HG03354 (cell line): ENCODE measurements around the gene GRAP2.
"Not testable (repeated sequence)": the region's sequence is repeated elsewhere in the genome, so short reads cannot be mapped to it uniquely, and the experiment has no call there.

Experiments used
- ATAC-seq: cut with Tn5 transposase; IDR thresholded peaks from one replicate; pipeline ENCODE4 v1.9.1; 2021; ENCODE audit warnings: mild to moderate bottlenecking; ENCODE audit not compliant: unreplicated experiment, poor library complexity, severe bottlenecking

GRAP2 gene

DNA sequence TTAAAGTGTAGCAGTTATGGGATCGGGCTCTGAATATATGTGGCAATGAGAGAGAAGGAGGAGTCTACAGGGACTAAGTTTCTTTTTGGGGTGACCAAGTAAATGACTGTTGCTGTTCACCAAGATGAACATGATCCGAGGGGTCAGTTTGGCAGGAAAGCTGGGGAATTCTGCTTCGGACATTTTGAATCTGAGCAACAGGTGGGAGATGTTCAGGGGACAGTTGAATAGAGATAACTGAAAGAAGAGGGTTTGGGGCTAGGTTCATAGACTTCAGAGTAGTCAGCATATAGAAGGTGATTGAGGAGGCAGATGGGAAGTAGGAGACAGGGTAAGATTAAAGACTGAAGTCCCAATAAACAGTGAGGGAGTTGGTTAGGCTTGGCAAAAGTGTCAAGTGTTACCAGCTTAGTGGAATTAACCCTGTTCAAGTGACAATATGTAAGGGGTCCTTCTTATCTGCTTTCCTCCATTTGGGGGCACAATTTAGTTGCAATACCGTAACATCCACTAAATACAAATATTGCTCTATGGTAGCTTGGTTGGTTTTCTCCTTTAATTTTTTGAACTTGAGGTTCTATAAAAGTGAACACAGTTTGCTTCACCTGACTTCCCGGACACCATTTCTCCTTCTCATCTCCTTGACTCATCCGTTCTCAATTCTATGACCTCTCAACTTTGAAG is 4.4 kb upstream of the GRAP2 start:
- ATAC-seq: no peak

DNA sequence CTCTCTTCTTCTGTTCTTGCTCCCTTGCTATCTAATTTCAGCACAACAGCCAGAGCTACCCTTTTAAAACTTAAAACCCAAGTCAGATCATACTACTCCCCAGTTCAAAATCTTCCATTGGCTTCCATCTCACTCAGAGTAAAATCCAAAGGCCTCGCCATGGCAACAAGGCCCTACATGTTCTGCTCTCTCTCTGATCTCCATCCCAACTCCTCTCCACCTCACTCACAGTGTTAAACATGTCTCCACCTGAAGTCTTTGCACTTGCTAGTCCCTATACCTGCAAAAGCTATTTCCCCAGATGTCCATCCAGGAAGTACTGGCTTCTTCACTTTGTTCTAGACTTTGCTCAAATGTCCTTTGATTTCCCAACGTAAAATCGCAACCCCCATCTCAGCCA is 3.0 kb upstream of the GRAP2 start:
- ATAC-seq: no peak

GRCh38 chr22:39898997-39899396 is 1.9 kb upstream of the GRAP2 start:
- peak; percentile 66 for ATAC-seq

DNA sequence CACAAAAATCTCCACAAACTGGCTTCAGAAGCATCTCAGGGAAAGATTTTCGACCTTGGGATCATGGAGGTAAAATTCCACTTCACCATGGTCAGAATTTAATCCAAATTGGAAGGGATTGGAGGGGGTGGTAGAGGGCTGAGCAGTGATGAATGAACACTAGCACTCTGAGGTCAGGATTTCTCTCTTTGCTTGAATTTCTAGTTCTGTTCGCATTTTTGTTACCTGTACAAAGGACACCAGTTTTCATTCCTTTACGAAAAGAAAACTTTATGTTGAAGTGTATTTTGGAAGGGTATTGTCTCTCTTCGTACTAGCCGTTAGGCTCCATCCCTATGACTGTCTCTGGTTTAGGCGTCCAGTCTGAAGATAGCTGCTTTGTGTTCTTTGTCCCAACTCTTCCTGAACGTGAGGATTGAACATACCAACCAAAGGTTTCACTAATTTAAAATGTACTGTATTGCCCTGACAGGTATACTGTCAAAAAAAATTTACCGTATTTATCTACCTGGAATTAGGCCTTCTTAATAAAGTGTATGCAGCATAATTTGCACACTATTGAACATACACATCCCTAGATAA is 772 bp downstream of the GRAP2 start:
- ATAC-seq: no peak

GRCh38 chr22:39904024-39904423 is 3.1 kb downstream of the GRAP2 start:
- not testable (repeated sequence) for ATAC-seq

- no peak for ATAC-seq
Measured at GRCh38 chr22:39904862-39905261, 4.0 kb downstream of the GRAP2 start.

DNA sequence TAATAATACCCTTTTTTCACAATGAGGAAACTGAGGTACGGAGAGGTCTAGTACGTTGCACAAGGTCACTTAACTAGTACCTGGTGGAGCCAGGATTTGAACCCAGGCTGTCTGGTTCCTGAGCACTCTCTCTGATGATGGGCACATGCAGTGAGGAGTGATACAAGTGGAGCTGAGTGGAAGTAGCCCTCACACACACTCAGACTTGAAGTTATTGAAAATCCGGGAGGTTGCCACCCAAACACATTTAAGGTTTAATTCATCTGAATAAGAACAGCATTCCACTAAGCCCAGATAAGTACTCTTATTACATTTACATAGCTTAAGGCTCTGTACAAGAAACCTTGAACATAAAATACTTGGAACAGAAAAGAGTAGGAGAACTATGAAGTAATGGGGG is 4.8 kb downstream of the GRAP2 start:
- no peak for ATAC-seq

DNA sequence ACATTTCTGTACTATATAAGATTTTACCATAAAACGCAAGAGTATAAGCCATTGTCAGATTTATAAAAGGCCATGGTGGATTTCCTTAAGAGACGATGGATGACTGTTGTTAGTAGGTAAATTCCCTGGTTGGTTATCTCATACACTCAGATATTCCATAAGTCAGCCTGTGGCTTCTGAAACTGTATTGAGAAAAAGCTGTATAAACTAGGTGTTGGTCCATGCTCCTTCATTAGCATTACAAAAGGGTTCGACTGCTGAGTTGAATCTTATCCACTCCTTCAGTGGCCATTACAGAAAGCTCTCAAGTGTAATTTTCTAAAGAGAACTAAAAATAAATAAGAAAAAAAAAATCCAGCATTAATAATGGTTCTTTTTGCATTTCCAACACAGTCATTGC is 5.3 kb downstream of the GRAP2 start:
- no peak for ATAC-seq

DNA sequence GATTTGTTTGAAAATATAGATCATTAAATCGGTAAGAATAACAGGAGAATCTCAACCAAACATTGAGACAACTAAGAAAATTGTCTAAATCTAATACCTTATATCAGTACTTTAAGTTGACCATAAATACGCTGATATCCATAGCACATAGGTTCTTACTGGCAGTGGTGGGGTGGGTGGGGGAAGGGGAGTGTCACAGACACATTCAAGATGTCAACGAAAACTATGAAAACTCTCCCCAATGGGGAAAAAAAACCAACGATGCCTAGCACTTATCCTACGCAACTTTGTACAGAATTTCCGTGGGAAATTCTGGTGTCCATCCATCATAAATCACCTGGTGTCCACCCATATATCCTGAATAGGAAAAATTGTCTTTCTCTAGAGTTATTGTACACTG is 6.2 kb downstream of the GRAP2 start:
- ATAC-seq: no peak

DNA sequence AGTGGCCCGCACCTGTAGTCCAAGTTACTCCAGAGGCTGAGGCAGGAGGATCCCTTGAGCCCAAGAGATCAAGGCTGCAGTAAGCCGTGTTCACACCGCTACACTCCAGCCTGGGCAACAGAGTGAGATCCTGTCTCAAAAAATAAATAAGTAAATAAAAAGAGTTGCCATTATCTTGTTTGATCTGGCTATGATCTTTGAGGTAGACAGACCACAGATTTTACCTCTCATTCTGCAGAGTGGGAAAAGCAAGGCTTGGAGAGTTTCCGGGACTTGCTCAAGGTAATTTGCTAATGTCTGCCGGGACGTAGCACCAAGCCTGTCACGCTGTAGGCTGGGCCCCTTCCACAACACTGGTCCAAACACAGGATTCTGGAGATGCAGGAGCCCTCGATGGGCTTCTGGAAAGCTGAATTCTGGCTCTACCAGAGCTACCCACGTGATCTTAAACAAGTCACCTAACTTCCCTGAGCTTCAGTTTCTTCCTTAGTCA is 6.8 kb downstream of the GRAP2 start:
- no peak for ATAC-seq

GRCh38 chr22:39908136-39908535 is 7.3 kb downstream of the GRAP2 start:
- ATAC-seq: no peak

- ATAC-seq: no peak
Measured at GRCh38 chr22:39908737-39909136, 7.9 kb downstream of the GRAP2 start.

DNA sequence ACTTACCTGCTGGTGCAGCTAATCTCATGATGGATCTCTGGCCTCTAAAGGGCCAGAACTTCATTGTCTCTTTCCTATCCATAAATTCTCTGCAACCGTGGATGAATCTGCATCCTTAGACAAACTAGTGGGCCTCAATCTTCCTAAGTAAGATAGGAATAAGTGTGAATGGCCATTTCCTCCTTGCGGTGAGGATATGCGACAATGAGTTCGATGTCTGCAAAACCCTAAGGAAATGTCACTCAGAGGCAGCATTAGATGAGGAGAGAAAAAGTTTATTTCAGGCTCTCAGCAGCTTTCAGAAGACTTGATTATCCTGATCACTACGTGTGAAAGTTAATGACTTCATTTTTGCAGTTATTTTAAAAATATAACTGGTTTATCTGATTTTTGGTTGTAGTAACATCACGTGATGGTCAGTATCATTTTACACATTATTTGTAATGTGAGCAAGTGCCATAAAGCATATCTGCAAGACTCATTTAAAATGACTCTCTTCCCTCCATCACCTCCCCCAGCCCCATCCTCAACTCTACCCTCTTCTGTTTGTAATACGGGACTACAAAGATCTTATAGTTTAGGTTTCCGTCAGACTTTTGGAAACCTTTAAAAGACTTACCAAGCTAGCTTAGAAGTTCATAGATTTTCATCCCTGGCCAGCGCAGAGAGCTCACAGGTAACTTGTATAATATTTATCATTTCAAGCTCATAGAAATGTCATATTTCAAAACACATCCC is 10.2 kb downstream of the GRAP2 start:
- ATAC-seq: no peak

GRCh38 chr22:39913321-39913720 is 12.4 kb downstream of the GRAP2 start:
- no peak for ATAC-seq

- no peak for ATAC-seq
Measured at GRCh38 chr22:39913886-39914285, 13.0 kb downstream of the GRAP2 start.

DNA sequence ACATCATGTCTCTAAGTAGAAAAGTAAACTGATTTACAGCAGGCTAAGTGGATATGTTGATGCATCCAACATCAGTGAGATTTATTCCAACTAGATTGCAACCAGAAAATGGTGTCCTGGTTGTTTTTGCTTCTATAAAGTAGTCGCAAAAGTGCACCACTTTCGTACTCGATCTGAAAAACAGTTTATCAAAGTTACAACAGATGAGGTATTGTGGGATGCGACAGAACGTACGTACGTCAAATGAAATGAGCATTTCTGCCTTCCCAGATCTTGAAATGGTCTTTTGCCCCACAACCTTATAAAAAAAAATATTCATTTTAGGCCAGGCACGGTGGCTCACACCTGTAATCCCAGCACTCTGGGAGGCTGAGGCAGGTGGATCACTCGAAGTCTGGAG is 13.7 kb downstream of the GRAP2 start:
- no peak for ATAC-seq

DNA sequence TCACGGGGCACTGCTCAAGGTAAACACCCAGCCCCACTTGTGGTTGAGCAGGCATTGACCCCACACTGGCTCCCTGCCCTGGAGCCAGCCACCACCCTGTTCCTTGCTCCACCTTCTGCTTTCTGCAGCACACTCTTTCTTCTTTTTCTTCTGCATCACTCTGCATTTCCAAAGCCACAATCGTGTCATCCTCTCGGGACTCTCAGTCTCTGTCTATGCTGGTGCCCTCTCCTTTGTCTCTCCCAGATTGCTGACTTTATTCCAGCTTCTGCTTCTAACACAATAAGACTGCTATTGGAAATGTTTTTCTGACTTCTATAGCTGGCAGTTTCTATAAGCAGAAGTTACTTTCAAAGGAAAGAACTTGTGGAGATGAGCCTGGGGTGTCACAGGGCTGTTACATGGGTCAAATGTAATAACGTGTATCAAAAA is 14.4 kb downstream of the GRAP2 start:
- ATAC-seq: no peak

GRCh38 chr22:39916496-39916895 is 15.6 kb downstream of the GRAP2 start:
- no peak for ATAC-seq

DNA sequence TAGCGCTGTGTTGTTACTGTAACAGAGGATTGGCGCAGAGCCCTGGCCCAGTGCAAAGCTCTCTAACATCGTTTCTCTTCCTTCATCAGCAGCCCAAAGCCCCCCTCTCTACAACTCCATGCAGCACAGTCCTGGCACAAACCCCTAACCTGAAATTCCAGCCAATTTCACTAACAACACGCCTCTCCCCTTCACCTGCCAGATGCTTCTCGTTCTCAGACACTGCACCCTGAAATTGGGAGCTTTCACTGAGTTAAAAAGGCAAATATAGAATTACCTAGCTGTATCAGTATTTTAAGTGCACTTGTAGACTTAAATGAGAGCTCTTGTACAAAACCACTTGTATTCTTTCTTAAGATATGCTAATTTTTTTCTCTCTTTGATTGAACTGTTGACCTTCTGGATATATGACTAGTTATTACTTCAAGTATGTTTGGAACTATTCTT is 16.3 kb downstream of the GRAP2 start:
- ATAC-seq: no peak

- no peak for ATAC-seq
Measured at GRCh38 chr22:39917776-39918495, 17.1 kb downstream of the GRAP2 start.
